Muscle of arm (tissue), 12 donors: ENCODE data around the gene TXNDC16. TPM values are rescaled to one million over a fixed set of nuclear protein-coding genes. Genes with fewer than 3 reads are reported as not detected.
"Not testable (repeated sequence)": the region's sequence is repeated elsewhere in the genome, so short reads cannot be mapped to it uniquely, and the experiment has no call there.

ENCODE experiments used
- DNase-seq: peaks from one replicate; pipeline ENCODE4 v3.0.0-alpha.2; 2013
- polyA plus RNA-seq, 12 donors: library from polyadenylated mRNA; unstranded; fragments of 120-200 nt; gene quantifications; one replicate each; pipeline ENCODE4 v1.2.1, GENCODE V29; 2013; ENCODE audit not compliant: insufficient read length in 12 of 12

The TXNDC16 gene
- polyA plus RNA-seq, 12 donors = 6.3 to 9.7 (median 7.1) TPM; not detected in 1

DNA sequence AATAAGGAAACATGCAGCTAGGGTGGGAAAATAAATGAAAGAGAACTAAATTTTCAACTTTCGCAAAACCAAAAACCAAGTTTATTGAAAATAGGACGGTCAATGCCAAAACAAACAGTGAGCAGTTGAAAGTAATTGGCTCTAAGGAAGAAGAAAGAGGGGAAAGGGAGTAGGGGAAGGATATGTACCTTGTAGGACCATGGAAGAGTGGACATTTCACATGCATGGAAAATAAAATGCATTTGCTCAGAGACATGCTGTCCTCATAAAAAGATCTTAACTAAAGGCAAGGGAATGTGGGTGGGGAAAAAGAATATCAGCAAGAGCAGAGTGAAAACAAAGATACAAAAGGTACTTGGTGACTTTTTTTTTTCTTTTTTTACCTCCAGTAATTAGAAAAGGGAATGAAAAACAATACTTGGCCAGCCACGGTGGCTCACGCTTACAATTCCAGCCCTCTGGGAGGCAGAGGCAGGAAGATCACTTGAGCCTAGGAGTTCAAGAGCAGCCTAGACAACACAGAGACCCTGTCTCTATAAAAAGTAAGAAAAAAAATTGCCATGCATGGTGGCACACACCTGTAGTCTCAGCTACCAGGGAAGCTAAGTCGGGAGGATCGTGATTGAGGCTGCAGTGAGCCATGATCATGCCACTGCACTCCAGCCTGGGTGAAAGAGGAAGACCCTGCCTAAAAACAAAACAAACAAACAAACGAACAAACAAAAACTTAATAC lies 6.6 kb downstream of the TXNDC16 start:
- no peak for DNase-seq

DNA sequence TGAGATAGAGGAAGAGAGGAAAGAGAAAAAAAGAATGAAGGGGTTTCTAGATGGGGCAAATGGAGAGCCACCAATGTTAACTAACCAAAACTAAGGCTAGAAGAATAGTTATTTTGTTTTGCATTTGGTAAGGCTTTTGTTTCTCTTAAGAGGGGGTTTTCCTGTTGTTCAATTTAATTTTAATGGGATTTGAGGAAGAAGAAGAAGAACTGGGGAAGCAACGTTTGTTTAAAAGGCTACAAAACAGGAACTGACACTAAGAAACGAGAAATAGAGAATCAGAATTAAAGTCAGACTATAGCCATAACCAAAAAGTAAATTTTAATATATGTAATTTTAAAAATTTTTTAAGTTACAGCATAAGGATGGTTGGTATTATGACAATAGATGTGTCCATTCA lies 13.7 kb downstream of the TXNDC16 start:
- no peak for DNase-seq

DNA sequence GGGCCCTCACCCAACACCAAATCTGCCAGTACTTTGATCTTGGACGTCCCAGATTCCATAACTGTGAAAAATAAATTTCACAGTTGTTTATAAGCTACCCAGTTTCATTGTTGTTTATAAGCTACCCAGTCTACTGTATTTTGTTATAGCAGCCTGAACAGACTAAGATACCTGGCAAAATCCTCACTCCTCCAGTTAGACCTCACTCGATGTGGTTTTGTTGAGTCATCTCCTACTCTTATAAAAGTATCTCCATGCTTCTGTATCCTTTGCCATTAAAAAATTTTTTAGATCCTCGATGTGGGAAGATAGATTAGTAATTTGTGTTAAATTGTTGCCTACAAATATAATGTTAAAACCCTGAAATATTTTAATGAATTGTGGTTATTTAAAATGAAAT lies 16.0 kb downstream of the TXNDC16 start:
- DNase-seq = no peak

DNA sequence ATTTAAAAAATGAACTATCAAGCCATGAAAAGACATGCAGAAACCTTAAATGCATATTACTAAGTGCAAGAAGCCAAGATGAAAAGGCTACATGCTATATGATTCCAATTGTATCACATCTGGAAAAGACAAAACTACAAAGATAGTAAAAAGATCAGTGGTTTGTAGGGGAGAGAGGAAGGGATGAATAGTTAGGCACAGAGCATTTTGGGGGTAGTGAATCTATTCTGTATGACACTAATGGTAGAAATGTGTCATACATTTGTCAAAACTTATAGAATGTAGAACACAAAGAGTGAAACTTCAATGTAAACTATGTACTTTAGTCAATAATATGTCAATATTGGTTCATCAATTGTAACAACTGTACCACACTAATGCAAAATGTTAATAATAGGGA lies 20.8 kb downstream of the TXNDC16 start:
- no peak for DNase-seq

DNA sequence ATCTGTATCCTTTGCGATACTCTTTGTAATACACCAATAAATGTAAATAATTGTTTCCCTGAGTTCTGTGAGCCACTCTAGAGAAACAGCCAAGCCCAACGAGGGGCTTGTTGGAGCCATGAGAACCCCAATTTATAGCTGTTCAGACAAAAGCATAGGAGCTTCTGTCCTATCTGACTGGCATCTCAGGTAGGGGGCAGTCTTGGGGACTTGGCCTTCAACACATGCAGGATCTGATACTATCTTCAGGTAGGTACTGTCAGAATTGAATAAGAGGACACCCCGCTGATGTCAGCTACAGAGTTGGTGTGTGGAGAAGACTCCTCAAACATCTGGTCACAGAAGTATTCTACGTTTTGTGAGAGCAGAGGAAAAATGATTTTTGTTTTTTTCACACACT lies 25.3 kb downstream of the TXNDC16 start:
- DNase-seq = no peak

DNA sequence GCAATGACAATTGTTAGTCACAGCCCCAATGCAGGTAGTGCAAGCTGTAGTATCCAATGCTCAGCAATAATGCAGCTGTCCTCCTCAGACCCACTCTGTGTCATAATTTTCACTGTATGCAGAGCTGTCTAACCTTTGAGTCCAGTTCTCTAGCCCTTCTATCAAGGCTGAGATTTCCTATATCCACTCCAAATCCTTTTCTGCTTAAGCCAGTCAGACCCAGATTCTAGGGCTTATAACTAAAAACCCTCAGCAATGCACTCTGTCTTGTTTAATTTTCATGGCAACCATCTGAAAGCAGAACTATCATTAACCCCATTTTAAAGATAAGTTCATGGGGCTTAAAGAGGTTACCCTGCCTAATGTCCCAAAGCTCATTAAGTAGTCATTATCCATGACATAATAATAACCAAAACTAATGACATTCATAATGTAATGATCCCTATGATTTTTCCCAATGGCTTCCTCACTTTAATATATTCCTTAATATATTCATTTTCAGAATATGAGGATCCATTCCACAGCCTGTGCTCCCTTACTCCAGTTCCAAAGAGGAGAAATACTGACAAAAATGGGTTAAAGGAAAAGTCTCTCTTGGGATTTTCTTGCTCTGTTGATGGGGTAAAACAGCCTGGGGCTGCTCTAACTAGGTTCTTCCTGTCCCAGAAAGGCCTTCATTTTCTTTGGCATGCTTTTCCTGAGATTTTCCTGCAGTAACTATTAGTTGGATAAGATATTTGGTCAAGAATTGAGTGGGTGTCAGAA lies 29.5 kb downstream of the TXNDC16 start:
- no peak for DNase-seq

DNA sequence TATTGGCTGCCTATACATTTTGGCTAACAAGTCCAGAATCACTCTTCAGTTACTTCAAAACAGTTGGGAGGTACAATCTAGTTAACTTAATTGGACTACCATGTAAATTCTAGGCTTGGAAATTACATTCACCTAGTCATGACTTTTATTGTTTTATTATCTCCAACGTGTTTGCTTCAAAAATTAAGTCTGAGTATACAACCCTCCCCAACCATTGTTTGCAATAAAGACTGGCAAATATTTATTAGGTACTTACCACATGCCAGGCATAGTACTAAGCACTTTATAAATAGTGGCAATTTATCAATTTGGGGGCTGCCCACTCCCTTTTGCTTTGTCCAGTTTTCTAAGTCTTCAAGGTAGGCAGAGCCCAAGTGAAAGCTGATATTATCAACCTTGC lies 30.3 kb downstream of the TXNDC16 start:
- DNase-seq = no peak

DNA sequence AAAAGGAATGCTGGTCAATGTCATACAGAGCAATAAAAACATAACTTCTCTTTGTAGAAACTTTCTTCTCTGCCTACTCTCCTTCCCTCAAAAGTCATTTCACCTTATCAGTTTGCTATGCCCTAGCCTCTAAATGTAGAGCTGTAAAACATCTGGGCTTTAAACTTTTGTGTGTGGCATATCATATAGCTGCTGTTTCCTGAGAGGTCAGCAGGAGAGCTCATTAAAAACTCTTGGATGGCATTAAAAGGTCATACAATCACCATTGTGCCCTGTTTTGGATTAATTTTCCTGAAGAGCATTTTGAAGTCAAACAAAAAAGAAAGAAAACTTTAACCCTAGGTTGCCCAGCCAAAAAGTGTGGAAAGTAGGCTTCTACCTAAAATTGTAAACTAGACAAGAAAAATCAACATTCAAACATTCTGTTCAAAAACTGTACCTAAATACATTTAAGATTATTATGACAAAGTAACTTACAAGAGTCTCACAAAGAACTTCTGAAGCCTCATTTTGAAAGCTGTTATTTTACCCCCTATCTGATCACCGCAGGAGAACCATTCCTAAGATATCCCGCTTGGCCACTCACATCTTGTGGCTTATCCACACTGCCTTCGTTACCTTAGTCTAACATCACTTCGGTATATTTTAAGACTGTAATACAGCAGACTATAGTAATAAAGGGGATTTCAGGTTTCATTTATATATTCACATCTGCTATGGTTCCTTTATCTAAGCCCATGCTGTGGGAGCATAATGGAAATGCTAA lies 38.1 kb downstream of the TXNDC16 start:
- no peak for DNase-seq

DNA sequence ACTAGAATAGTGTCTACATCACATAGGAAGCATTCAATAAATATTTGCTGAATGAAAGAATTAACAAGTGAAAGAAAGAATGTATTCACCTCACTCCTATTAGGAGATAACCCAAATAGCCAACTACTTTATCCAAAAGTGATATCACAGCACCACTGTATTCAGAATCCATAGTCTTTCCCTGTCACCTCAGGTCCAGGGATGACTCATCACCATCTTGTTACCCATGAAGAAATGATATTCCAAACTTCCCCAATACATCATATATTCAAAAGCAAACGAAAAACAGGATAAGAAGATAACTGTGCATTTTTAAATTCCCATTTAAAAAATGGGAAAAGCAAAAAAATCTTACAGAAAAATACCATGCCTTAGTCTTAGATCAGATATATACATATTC lies 39.1 kb downstream of the TXNDC16 start:
- DNase-seq = no peak

DNA sequence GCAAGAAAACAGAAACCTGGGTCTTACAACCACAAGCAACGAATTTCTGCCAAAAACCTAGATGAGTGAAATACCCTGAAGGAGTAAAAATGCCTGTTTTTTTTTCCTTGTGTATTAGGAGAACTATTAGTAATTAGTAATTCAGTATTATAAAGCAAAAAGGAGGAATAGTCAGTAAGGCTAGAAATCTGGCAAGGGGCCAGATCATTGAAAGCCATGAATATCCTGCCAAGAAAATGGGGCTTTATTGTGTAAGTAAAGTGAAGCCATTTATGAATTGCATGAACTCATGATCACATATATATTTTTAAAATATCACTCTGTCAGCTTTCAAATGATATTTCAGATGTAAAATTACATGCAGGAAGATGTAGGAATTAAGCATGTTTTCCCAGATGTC lies 57.9 kb downstream of the TXNDC16 start:
- DNase-seq = peak; percentile 0

DNA sequence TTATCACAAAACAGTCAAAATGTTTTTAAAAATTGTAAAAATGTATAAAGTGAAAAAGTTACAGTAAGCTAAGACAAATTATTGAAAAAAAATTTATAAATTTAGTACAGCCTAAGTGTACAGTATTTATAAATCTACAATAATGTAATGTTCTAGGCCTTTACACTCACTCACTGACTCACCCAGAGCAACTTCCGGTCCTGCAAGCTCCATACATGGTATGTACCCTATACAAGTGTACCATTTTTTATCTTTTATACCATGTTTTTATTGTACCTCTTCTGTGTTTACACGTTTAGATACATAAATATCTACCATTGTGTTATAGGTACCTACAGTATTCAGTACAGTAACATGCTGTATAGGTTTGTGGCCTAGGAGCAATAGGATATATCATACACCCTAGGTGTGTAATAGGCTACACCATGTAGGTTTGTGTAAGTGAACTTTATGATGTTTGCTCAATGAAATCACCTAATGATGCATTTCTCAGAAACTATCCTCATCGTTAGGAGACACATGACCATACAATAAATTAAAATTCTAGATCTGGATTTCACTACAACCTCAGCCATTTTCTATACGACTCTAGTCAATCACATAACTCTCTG lies 66.8 kb downstream of the TXNDC16 start:
- DNase-seq = no peak

DNA sequence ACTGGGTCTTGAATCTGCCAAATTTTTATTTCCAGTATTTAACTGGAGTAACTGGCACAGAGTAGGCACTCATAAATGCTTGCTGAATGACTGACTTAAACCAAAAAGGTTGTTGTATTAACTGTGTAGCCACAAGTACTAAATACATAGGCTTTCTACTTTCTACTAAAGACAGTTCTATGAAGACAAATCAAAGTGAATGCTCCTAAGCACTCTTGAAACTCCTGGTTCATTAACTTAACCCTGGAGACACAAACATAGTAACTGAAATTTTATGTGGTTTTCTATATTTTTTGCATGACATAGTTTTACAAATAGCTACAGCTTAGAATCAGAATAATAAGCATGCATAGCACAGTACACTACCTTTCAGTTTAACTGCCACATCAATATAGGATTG lies 70.4 kb downstream of the TXNDC16 start:
- DNase-seq = no peak

DNA sequence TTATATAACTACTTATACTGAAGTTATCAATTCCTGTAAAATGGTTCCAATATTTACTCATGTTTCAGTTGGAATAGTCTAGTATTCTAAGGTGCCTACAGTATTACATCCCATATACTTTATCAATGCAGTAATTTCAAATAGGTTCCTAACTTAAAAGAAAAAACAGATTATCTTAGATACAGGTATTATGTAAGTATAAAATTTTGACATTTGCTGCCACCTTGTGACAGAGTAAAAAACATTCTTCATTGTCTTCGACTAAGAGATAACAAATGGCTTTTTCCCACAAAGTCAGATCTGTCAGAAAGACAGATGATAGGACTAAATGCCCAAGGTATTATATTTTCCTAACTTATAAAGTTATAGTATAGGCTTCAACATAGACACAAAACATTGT lies 78.7 kb downstream of the TXNDC16 start:
- peak; percentile 17 for DNase-seq

DNA sequence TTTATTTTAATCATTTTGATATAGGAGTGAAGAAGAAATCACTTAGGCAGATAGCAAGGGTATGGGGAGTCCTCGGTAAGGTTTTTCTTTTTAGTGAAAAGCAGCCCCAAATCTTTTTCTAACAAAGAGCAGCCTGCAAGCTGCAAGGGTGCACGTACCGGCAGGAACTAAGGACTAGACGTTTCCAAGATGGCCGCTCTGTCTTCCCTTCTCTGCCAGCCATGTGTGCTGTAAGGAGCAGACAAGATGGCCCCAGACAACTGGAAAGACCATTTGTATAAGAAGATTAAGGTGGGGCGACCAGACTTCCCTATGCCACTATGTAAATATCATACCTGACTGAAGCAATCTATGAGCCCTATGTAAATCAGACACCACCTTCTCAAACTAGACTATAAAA lies 79.6 kb downstream of the TXNDC16 start:
- no peak for DNase-seq

DNA sequence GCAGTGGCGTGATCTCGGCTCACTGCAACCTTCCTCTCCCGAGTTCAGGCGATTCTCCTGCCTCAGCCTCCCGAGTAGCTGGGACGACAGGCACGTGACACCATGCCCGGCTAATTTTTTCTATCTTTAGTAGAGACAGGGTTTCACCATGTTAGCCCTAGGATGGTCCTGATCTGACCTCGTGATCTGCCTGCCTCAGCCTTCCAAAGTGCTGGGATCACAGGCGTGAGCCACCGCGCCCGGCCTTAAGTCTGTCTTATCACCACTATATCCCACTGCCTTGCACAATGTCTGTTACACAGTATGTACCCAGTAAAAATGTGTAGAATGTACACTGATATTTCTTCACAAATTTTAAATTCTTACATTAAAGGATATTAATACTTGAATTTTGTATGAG lies 80.1 kb downstream of the TXNDC16 start:
- not testable (repeated sequence) for DNase-seq

DNA sequence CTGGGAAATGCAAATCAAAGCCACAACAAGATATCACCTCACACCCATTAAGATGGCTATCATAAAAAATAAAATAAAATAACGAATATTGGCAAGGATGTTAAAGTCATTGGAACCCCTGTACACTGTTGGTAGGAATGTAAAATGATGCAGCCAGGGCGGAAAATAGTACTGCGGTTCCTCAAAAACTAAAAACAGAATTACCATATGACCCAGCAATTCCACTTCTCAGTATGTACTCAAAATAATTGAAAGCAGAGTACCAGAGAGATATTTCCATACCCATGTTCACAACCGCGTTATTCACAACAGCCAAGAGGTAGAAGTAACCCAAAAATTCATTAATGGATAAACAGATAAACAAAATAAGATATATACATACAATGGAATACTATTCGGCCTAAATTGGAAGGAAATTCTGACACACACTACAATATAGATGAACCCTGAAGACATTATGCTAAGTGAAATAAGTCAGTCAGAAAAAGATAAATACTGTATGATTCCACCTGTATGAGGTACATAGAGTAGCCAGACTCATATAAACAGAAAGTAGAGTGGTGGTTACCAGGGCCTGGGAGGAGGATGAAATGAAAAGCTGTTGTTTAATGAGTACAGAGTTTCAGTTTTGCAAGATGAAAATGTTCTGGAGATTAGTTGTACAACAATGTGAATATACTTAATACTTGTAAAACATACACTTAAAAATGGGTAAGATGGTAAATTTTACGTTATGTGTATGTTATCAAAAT lies 84.6 kb downstream of the TXNDC16 start:
- no peak for DNase-seq

DNA sequence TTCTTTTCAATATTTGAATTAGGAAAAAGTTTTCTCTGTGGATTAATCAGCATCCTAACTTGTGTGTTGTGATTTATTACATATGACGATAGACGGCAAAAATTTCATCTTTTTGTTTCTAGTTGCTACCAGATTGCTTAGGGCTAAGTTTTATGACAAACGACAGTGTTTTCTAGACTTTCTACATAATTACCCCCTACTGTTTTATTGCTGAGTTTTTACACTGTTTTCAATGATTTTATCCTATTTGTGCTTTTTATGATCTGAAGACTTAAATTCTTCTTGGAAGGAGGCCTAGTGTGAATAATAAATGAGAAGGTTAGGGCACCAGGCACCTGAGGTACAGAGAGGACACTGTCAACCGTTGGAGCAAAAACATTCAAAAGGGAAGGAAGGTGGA lies 88.1 kb downstream of the TXNDC16 start:
- no peak for DNase-seq

DNA sequence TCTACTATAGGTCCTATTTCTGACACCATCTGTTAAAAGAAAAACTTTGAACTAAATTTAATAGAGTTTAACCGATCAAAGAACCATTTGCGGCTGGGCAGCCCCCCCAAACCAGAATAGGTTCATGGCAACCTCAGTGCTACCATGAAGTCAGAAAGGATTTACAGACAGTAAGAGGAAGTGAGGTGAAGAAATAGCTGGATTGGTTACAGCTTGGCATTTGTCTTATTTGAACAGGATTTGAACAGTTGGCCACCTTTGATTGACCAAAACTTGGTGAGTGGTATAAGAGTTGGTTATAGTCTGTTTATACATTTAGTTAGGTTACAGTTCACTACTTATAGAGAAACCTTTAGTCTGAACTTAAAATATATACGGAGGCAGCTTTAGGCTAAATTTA lies 88.9 kb downstream of the TXNDC16 start:
- no peak for DNase-seq

DNA sequence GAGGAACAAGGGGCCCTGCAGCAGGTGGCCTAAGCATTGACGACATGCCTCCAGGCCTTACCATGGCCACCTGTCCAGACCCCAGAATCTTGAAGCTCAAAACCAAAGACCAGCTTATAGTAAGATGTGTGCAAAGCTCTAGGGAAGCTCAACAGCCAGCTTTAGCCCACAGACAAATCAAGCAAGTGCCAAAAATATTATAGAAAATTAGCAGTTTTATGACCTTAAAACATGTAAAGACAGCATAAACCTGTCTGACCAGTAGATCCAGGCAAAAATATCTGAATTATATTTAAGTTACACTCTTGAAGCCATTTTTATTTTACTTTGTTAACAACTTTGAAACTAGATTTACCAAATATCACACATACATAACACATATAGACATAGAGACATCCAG lies 90.6 kb downstream of the TXNDC16 start:
- no peak for DNase-seq

DNA sequence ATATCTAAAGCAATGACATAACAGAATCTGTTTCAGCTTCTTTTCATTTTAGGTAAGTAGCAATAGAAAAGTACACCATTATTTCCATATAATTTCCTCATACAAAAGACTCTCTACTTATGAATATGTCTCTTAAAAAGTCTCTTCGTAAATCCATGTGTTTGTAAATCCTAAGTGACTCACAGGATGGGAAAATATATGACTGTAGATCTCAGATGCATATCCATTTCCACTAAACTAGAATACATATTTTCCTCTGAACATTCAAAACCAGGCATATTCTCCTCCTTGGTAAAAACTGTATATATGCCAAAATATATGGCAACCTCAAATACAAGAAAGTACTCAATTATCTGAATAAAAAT lies 93.6 kb downstream of the TXNDC16 start:
- DNase-seq = no peak

DNA sequence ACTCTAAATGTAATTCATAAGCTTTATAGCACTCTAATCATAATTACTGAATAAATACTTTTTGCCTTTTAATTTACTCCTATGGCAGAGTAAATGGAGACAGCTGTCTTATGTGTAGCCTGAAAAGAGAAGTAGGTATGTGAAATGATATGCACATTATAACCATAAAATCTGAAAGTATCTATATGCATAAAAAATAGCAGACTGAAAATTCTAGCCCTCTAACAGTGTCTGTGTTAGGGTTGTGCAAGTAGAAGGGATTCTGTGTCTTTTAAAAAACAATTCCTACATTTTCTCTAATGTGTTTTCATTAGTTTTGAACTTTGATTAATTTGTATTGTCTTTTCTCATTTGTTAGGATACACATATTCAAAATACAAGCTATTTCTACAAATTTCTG lies 94.9 kb downstream of the TXNDC16 start:
- DNase-seq = no peak
